Measurements from ENCODE around the gene ATXN2L. TPM values are rescaled to one million over a fixed set of nuclear protein-coding genes. Genes with fewer than 3 reads are reported as not detected.

Gene ATXN2L
- total RNA-seq, 2 donors from 2014 or later: 83.4 to 151 TPM

GRCh38 chr16:28834873-28835863 lies 12.4 kb downstream of the ATXN2L start:
- intact Hi-C loops (cut with DNase I): no loop called here
- no peak overlapping the region for H3K4me3 ChIP-seq
- 90% methylated on average over 24 of the region's 25 CpGs for WGBS
- TF ChIP-seq CTCF (IDR thresholded peaks at IDR 0.05): no peak
- TF ChIP-seq POLR2AphosphoS5 (IDR thresholded peaks at IDR 0.05): no peak
- no peak for TF ChIP-seq POLR2A (IDR thresholded peaks at IDR 0.05)
- H3K27ac ChIP-seq: no peak overlapping the region
- no peaks in the 10 kb centered on the region for H3K4me1 ChIP-seq (replicated peaks)
- no peaks in the 10 kb centered on the region for H3K27me3 ChIP-seq (replicated peaks; ENCODE audit: insufficient read depth)
- H3K36me3 ChIP-seq: peaks cover 47 to 71% of the 10 kb centered on the region in 2 donors
- H3K9me3 ChIP-seq: no peaks in the 10 kb centered on the region
- no peak for DNase-seq (ENCODE audit: low spot score)

GRCh38 chr16:28835864-28836760 lies 13.3 kb downstream of the ATXN2L start:
- intact Hi-C loops (cut with DNase I): no loop called here
- TF ChIP-seq POLR2A (IDR thresholded peaks at IDR 0.05): no peak
- TF ChIP-seq CTCF (IDR thresholded peaks at IDR 0.05): no peak
- TF ChIP-seq POLR2AphosphoS5 (IDR thresholded peaks at IDR 0.05): no peak
- peaks cover 44 to 62% of the 10 kb centered on the region in 2 donors for H3K36me3 ChIP-seq

GRCh38 chr16:28836761-28837064 lies 13.9 kb downstream of the ATXN2L start:
- Histone ChIP-seq H3K27ac (no peak overlapping the region), H3K4me3 (no peak overlapping the region), H3K36me3 (peaks cover 41 to 56% of the 10 kb centered on the region in 2 donors), H3K9me3 (no peaks in the 10 kb centered on the region), H3K27me3 (replicated peaks; ENCODE audit: insufficient read depth) (no peaks in the 10 kb centered on the region), H3K4me1 (replicated peaks) (no peaks in the 10 kb centered on the region)
- TF ChIP-seq POLR2A (IDR thresholded peaks at IDR 0.05): no peak
- no peak for TF ChIP-seq POLR2AphosphoS5 (IDR thresholded peaks at IDR 0.05)
- no peak for TF ChIP-seq CTCF (IDR thresholded peaks at IDR 0.05)
- intact Hi-C loops (cut with DNase I): no loop called here
- DNase-seq (ENCODE audit: low spot score): no peak
- 81% methylated on average over 8 of the region's 8 CpGs for WGBS

More at GRCh38 chr16:28835864-28836760, 13.3 kb downstream of the ATXN2L start:
- Histone ChIP-seq H3K27me3 (replicated peaks; ENCODE audit: insufficient read depth) (no peaks in the 10 kb centered on the region), H3K27ac (no peak overlapping the region), H3K9me3 (no peaks in the 10 kb centered on the region), H3K4me3 (no peak overlapping the region), H3K4me1 (replicated peaks) (no peaks in the 10 kb centered on the region)
- WGBS: 96% methylated on average over 23 of the region's 25 CpGs
- no peak for DNase-seq (ENCODE audit: low spot score)

GRCh38 chr16:28837672-28838557 lies 15.1 kb downstream of the ATXN2L start:
- Histone ChIP-seq H3K4me3 (no peak overlapping the region), H3K9me3 (no peaks in the 10 kb centered on the region), H3K27ac (no peak overlapping the region), H3K4me1 (replicated peaks) (no peaks in the 10 kb centered on the region), H3K27me3 (replicated peaks; ENCODE audit: insufficient read depth) (no peaks in the 10 kb centered on the region), H3K36me3 (peaks cover 35 to 48% of the 10 kb centered on the region in 2 donors)
- no peak for DNase-seq (ENCODE audit: low spot score)
- TF ChIP-seq POLR2AphosphoS5 (IDR thresholded peaks at IDR 0.05) (no peak), POLR2A (IDR thresholded peaks at IDR 0.05) (no peak)
- intact Hi-C loops (cut with DNase I): no loop called here
- 89% methylated on average over 7 of the region's 7 CpGs for WGBS

Measured in prostate gland (tissue), 2 donors.